ENCODE data around the gene TPSD1.
"Not testable (repeated sequence)": the region's sequence is repeated elsewhere in the genome, so short reads cannot be mapped to it uniquely, and the experiment has no call there.

TPSD1 gene

DNA sequence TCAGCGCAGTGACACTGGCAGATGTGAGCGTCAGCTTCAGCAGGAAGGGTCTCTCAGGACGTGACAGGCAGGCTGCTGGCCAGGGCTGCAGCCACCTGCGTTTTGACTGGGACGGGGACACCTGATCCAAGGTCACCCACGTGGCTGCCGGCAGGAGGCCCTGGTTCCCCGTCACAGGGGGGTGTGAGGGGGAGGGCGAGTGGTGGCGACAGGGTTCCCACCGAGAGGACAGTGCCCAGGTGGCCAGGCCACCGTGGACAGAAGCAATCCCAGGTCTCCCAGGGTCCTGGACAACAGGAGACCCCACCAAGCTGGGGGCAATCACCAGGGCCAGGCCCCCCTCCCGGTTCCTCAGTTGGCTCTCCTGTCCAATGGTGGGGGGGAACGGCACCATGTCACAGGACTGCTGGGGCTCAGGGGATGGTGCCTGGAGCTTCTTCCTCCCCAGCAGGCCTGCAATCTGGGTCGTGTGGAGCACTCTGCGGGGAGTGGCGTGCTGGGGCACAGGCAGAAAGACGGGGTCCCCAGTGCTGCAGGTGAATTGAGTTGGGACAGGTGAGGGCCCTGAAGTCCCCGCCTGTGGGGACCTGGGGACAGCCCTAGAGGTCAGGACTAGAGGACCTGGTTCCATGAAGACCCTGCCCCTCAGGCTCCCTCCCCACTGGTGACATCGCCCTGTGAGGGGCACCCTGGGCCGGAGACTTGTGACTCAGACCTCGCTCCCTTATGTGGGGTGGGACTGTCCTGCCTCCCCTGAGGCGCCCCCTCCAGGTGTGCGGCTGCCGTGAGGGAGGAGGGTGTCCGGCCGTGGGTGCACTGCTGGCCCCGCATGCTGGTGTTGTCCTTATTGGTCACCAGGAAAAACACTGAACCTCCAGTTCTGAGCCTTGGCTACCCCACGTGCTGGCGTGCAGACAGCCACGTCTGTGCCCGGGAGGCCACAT lies 11.7 kb upstream of the TPSD1 start:
- not testable (repeated sequence) for DNase-seq

DNA sequence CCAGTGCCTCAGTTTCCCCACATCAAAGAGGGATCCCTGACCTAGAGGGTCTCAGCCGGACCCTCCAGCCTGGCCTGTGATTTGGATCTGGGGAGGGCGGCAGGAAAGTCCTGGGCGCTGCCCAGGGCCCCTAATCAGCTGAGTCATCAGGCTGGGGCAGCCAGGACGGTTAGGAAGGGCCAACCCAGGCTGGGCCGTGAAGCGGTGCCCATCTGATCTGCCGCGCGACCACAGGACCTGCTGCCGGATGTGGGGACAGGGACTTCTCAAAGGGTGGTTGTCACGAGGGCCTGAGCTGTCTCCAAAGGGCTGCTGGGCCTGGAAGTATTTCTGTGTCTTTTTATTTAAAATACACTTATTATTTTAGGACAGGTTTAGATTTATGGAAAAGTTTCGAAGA lies 11.0 kb upstream of the TPSD1 start:
- no peak for DNase-seq

DNA sequence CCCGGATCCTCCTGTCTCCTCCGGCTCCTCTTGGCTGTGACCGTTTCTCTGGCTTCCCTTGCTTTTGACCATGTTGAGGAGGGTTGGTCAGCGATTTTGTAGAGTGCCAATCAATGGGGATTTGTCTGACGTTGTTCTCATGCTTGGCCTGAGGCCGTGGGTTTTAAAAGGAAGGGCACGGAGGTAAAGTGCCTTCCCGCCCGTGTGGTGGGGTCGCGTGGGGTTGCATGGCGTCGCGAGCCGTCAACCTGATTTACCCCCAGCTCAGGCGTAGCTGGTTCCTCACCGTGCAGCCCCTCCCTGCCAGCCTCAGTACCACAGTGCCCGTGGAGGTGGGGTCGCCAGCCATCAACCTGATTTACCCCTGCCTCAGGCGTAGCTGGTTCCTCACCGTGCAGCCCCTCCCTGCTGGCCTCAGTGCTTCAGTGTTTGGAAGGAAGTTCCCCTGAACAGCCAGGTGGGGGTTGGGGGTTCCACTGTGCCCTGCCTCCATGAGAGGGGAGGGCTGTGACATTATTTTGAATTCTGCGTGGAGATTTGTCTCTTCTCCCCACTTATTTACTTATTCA lies 10.3 kb upstream of the TPSD1 start:
- no peak for DNase-seq

DNA sequence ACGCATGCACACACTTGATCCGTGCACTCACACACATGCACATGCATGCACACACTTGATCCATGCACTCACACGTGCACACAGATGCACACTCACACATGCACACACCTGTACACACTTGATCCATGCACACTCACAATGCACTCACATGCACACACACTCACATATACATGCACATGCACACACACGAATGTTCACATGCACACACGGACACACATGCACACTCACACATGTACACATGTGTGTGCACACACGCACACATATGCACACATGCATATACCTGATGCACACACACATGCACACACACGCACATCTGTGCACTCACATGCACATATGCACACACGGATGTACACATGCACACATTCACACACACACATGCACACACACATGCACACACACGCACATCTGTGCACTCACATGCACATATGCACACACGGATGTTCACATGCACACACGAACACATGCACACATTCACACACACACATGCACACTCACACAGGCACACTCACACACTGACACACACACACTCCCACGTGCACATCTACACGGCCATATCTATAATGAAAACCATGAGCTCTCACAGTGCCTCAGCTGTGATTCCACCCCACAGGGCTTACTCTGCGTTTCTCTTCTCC lies 7.8 kb upstream of the TPSD1 start:
- not testable (repeated sequence) for DNase-seq

DNA sequence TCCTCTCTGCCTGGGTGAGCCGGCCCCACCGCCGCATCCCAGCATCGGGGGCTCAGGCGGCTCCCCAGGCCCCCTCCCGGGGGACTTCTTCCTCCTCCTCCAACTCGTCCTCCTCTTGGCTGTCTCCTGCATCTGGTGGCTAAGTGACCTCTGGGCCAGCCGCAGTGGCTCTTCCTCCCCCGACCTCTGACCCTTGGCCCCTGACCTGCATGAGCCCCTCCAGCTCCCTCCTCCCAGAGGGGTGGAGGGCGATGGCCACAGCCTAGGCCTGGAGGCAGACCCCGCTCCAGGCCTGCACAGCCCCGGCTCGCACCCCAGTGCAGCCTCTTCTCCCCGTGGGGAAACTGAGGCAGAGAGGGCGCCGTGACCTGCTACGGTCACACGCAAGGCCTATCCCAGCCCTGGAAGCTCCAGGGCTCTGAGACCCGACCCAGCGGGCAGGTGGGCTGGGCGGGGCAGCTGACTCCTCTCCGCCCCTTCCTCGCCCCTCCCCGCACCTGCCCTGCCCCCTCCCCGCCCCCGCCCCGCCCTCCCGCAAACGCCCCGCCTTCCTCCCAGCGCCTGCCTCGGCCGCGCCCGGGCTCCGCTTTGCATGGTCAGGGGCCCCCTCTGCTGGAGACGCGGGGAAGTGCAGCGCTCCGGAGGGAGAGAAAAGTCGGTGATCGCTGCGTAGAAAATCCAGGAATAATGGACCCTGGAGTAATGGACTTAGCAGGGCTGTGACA lies 6.7 kb upstream of the TPSD1 start:
- DNase-seq: not testable (repeated sequence)

DNA sequence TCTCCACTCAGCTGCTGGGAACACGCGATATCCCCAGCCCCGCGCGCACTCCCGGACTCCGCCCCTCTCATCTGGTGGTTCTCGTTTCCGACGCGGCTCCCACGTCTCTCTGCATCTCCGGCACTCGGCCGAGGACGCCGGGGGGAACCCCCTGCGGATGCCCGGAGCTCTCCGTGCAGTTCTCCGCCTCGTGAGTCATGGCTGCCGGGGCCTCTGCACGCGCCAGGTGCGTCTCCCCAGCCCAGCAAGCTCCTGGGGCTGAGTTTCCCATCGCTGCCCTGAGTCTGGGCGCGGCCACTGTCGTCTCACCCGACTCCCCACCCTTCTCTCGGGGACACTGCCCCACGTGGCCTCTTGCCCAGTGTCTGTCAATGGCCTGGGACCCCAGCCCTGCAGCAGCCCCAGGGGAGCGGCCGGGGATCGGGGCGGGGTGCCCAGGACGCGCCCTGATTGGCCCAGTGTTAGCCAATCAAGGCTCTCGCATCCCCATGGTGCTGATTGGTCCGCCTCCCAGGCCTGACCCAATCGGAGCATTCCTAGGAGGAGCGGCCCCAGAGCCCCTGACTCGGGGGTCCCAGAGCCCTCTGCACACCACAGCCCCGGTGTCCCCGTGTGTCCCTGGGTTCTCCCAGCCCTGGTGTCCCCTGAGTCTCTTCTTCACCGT lies 2.0 kb upstream of the TPSD1 start:
- DNase-seq: not testable (repeated sequence)

DNA sequence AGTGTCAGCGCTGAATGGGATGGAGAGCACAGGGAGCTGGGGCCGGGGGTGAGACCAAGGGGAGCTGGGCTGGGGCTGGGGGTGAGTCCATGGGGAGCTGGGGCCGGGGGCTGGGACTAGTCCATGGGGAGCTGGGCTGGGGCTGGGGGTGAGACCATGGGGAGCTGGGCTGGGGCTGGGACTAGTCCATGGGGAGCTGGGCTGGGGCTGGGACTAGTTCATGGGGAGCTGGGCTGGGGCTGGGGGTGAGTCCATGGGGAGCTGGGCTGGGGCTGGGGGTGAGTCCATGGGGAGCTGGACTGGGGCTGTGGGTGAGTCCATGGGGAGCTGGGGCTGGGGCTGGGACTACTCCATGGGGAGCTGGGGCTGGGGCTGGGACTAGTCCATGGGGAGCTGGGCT lies 1.0 kb upstream of the TPSD1 start:
- DNase-seq: not testable (repeated sequence)

DNA sequence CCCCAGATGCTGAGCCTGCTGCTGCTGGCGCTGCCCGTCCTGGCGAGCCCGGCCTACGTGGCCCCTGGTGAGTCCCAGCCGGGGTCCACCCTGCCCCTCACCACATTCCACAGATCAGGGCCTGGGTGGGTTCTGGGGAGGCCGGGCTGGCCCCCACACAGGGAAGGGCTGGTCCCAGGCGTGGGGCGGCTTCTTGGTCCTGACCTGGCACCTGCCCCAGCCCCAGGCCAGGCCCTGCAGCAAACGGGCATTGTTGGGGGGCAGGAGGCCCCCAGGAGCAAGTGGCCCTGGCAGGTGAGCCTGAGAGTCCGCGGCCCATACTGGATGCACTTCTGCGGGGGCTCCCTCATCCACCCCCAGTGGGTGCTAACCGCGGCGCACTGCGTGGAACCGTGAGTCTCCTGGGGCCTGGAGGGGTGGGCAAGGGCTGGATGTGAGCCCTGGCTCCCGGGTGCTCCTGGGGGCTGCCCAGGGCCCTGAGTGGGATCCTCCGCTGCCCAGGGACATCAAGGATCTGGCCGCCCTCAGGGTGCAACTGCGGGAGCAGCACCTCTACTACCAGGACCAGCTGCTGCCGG lies 516 bp downstream of the TPSD1 start:
- DNase-seq: not testable (repeated sequence)

DNA sequence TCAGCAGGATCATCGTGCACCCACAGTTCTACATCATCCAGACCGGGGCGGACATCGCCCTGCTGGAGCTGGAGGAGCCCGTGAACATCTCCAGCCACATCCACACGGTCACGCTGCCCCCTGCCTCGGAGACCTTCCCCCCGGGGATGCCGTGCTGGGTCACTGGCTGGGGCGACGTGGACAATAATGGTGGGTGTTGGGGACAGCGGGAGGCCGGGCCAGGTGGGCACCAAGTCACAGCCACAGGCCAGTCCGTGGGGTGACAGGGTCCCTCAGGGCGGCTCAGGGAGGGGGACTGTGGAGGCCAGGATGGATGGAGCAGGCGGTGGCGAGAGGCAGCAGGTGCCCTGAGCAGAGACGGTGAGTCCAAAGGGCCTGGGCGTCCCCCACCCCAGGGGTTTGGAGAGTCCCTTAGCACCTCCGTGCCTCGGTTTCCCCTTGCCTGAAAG lies 1.0 kb downstream of the TPSD1 start:
- no peak for DNase-seq

DNA sequence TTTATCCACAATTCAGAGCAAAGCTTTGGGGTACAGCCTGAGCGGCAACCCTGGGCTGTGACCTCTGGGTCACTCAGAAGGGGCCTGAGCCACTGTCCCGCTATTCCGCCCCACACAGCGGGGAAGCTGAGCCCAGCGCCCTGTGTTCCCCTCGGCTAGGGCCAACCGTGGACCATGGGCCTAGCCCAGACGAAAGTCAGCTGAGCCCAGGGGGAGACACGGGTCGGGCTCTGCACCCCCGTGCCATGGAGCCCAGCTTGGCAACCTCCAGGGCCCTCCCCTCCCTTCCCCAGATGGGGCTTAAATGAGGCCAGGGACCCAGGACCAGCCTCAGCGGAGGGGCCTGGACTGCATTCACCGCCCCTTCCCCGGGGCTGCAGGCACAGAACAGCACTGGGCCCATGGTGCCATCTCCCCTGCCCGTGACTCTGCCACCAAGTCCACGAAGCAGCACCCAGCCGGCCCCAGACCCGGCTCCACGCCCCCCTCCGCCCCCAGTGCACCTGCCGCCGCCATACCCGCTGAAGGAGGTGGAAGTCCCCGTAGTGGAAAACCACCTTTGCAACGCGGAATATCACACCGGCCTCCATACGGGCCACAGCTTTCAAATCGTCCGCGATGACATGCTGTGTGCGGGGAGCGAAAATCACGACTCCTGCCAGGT lies 1.8 kb downstream of the TPSD1 start:
- DNase-seq: no peak

DNA sequence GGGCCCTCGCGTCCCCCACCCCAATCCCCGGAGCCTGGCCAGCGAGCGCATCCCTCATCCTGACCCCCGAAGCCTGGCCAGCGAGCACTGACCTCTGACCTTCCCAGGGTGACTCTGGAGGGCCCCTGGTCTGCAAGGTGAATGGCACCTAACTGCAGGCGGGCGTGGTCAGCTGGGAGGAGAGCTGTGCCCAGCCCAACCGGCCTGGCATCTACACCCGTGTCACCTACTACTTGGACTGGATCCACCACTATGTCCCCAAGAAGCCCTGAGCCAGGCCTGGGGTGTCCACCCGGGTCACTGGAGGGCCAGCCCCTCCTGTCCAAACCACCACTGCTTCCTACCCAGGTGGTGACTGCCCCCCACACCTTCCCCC lies 2.3 kb downstream of the TPSD1 start:
- no peak for DNase-seq

DNA sequence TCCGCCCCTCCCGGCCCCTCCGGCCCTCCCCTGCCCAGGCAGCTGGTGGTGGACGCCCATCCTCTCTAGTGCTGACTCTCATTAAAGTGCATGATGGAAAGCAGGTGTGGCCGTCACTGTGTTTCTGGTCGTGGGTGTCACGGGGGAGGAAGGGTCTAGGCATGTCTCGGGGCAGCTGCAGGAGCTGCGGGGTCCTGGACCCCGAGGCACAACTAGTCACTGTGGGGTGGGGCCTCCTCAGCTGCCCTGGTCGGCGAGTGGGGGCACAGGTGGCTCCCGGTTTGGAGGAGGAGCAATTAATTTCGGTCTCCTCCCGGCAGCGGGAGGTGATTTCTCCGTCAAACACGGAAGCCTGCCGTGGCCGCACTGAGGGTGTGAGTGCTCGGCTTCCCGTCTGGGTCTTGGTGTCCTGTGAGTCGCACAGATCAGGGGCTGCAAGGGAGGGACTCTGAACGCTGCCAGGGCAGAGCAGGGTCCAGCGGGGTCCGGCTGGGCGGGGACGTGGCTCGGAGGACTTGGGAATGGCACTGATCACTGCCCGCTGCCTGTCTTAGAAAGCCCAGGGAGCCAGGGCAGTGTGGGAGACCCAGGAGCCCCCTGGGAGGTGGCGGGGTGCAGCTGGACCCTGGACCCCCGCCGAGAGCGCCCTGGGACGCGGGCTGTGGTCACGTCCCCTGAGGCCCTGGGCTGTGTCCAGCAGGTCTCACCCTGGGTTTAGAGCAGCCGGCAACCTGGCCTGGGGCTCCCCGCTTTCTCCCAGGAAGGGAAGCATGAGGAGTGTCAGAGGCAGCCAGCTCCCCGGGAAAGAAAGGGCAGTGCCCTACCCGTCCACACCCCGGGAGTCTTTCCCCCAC lies 3.3 kb downstream of the TPSD1 start:
- no peak for DNase-seq

DNA sequence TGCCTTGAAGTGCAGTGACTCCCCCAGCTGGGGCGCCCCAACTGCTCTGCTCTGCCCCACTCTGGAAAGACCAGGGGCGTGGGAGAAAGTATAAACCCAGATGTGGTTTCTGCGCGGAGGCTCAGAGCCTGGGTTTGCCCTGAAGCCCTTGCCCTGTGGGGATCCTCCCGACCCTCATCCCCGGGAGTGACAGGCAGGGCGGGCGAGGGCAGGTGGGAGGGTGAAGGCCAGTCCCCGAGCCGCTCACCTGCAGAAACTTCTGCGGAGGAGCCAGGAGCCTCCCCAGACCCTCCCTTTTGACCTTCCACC lies 3.8 kb downstream of the TPSD1 start:
- DNase-seq: no peak

DNA sequence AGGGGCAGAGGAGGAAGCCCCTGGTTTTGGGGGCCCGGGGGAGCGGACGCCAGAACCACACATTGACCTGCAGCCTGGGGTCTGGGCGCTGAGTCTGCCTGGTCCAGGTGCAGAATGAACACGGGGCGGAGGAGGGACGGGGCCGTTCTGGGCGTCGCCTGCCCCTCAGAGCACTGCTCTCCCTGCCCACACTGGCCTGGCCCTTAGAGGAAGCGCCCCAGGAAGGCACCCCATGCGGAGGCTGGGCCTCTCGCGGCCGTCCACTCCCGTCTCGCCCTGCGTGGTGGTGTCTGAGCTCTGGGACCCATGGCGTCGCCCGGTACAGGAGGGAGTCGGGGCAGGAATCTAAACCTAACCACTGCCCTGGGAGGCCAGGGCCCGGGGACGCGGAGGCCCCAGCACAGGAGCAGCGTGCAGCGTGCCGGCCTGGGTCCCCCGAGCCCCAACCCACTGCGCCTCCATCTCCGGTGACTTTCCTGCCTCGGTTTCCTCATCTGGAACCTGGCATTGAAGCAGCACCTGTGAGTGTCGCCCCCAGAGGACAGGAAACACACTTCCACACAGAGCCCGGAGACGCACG lies 4.3 kb downstream of the TPSD1 start:
- no peak for DNase-seq

DNA sequence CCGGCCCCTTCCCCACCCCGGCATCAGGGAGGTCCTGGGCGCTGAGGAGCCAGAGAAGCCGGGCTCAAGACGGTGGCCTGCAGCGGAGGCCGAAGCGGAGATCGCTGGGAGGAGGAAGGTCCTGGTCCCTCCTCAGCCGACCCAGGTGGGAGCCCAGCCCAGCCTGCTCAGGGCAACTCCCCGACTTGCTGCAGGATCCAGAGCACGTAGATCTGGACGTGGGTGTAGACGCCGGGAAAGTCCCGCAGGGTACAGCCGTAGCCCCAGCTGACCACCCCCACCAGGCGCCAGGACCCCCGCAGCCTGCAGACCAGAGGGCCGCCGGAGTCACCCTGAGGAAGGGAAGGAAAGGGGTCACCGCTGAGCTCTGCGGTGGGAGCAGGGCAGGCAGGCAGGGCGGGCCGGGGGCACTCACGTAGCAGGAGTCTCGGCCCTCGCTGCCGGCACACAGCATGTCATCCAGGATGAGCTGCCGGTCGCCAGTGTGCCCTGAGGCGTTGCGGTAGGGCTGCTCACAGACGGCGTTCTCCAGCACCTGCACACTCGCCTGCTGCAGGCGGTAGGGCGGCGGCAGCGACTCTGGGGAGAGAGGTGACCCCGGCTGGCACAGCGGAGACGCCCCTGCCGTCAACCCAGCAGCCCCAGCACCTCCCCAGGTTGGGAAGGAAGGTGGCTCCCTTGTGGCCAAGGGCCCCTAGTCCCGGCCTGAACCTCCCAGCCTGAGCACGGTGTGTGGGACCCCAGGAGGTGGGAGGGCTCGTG lies 5.4 kb downstream of the TPSD1 start:
- no peak for DNase-seq

DNA sequence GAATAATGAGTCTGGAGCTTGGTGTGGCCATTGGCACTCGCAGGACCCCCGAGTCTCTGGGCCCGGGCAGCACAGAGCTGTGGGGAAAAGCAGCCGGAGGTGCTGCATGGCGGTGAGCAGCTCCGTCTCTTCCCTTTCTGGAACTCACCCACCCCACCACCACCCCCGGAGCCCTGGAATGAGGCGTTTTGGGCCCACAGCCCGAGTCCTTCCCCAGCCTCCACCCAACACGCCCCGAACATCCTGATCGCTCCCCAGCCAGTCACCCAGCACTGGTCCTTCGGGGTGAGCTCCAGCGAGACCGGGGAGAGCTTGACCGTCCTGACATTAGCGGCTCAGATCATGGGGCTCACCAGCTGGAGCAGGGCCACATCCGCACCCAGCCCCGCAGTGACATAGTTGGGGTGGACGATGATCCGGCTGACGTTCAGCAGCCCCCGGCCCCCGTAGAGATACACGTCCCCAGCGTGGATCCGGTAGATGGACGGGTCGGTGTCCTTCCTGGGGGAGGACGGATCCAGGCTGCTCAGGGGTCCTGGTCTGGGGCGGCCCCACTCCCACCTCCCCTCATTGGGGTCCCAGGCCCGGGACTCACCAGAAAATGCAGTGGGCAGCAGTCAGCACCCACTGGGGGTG lies 6.5 kb downstream of the TPSD1 start:
- no peak for DNase-seq

DNA sequence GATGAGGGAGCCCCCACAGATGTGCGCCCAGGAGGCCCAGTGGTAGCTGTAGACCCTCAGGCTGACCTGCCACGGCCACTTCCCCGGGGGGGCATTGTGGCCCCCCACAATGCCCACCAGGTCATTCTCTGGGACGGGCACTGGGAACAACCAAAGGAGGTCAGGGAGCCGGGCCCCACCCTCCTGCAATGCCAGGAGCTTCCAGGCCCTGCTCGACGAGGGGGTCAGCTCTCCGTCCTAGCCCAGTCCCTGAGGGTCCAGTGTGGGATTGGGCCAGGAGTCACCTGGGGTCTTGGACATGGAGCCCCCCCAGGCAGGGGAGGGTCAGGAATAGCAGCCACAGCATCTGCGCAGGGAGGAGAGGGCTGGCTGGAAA lies 7.0 kb downstream of the TPSD1 start:
- DNase-seq: no peak

DNA sequence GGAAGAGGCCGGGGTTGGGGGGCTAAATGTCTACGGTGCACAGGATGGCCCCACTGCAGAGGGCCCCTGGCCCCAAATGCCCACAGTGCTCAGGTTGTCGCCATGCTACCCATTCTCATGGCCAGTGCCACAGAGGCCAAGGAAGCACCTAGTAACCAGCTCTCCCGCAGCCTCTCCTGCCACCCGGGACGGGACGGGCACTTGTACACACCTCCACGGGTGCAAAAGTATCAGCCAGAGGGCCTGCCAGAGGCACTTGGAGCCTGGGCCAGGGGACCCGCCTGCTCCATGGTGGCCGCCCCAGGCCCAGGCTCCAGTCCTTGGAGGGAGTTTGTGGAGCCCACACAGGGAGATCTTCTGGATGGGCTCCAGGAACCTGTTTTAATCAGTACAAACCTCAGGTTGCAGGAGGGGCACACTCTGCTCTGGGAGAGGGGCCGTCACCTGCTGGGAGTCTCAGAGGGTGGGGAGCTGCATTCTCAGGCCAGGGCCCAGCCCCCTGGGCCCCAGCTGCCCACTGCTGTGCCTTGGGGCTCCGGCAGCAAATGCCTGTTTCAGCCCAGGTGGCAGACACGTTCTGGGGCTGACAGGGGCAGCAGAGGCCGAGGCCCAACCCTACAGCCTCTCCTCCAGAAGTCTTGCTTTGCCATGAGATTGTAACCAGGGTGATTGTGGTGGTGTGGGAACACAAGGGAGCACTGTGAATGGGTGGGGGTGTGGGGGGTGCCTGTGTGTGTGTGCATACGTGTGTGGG lies 7.9 kb downstream of the TPSD1 start:
- no peak for DNase-seq
